ENCODE measurements around the gene CFAP221.
A peak's percentile ranks its signal among the peaks of the same experiment; 100 is the strongest.
"Not testable (repeated sequence)": the region's sequence is repeated elsewhere in the genome, so short reads cannot be mapped to it uniquely, and the experiment has no call there.

Gene CFAP221

GRCh38 chr2:119592436-119592835, 48.2 kb downstream of the CFAP221 start:
- DNase-seq: no peak

GRCh38 chr2:119596638-119597037, 52.4 kb downstream of the CFAP221 start:
- no peak for DNase-seq

GRCh38 chr2:119598596-119599263, 54.5 kb downstream of the CFAP221 start:
- no peak for DNase-seq

- DNase-seq: no peak
These were observed 55.1 kb downstream of the CFAP221 start for GRCh38 chr2:119599384-119599783.

GRCh38 chr2:119605096-119605495, 60.8 kb downstream of the CFAP221 start:
- no peak for DNase-seq

GRCh38 chr2:119606674-119607073, 62.4 kb downstream of the CFAP221 start:
- DNase-seq: no peak

- no peak for DNase-seq
These were observed 64.3 kb downstream of the CFAP221 start for GRCh38 chr2:119608553-119608952.

GRCh38 chr2:119609337-119609736, 65.1 kb downstream of the CFAP221 start:
- DNase-seq: no peak

GRCh38 chr2:119614140-119614539, 69.9 kb downstream of the CFAP221 start:
- DNase-seq: not testable (repeated sequence)

GRCh38 chr2:119616421-119616820, 72.2 kb downstream of the CFAP221 start:
- no peak for DNase-seq

- DNase-seq: no peak
These were observed 73.2 kb downstream of the CFAP221 start for GRCh38 chr2:119617455-119617854.

GRCh38 chr2:119618725-119619124, 74.5 kb downstream of the CFAP221 start:
- DNase-seq: not testable (repeated sequence)

- DNase-seq: no peak
These were observed 81.0 kb downstream of the CFAP221 start for GRCh38 chr2:119625226-119625625.

GRCh38 chr2:119629323-119629825, 85.1 kb downstream of the CFAP221 start:
- no peak for DNase-seq

- DNase-seq: no peak
These were observed 85.9 kb downstream of the CFAP221 start for GRCh38 chr2:119630121-119630520.

GRCh38 chr2:119637371-119637770, 93.1 kb downstream of the CFAP221 start:
- no peak for DNase-seq

GRCh38 chr2:119638246-119638645, 94.0 kb downstream of the CFAP221 start:
- no peak for DNase-seq

GRCh38 chr2:119638685-119639554, 94.7 kb downstream of the CFAP221 start:
- DNase-seq: no peak

- peak; percentile 76 for DNase-seq
These were observed 97.5 kb downstream of the CFAP221 start for GRCh38 chr2:119641562-119642258.

- DNase-seq: no peak
These were observed 99.9 kb downstream of the CFAP221 start for GRCh38 chr2:119644186-119644585.

GRCh38 chr2:119645173-119645855, 101.1 kb downstream of the CFAP221 start:
- no peak for DNase-seq

GRCh38 chr2:119646149-119646548, 101.9 kb downstream of the CFAP221 start:
- DNase-seq: no peak
